A673 (cell line): ENCODE results near the gene SCUBE2. TPM values are rescaled to one million over a fixed set of nuclear protein-coding genes. Genes with fewer than 3 reads are reported as not detected.

Experiments
- BruUV-seq: library from RNA; stranded (reverse); fragments of 400-500 nt; replicated peaks from 2 replicates; lab custom pipeline; 2021; lab: Mats Ljungman, UMichigan
- CTCF ChIA-PET: fragments of 300-600 bp; sonication (Branson Sonifier 250); formaldehyde crosslinking; loops from one replicate; lab custom pipeline; 2022; ENCODE audit warnings: antibody characterized with exemption; lab: Charles Lee
- POLR2A ChIA-PET: fragments of 300-600 bp; sonication (Branson Sonifier 250); formaldehyde crosslinking; loops from one replicate; lab custom pipeline; 2022; ENCODE audit warnings: antibody characterized with exemption; ENCODE audit not compliant: low non-redundant PET; lab: Charles Lee
- DNase-seq: peaks from one replicate; pipeline ENCODE4 v3.0.0-alpha.2; 2015; ENCODE audit warnings: low spot score
- H3K27ac ChIP-seq: fragments of 200-600 bp; sonication (generic); 2 replicates; pipeline ENCODE4 v1.5.1; 2016; ENCODE audit warnings: mixed run types, low read depth, mild to moderate bottlenecking, mixed read lengths, antibody characterized with exemption, low read length; ENCODE audit not compliant: poor library complexity, severe bottlenecking
- H3K27me3 ChIP-seq: fragments of 200-600 bp; sonication (generic); replicated peaks from 2 replicates; pipeline ENCODE4 v1.6.1; 2017; ENCODE audit warnings: mixed run types, low read depth, mild to moderate bottlenecking, mixed read lengths, antibody characterized with exemption, low read length; ENCODE audit not compliant: insufficient read depth, poor library complexity
- H3K36me3 ChIP-seq: fragments of 200-600 bp; sonication (generic); 2 replicates; pipeline ENCODE4 v1.6.1; 2016; ENCODE audit warnings: mixed run types, mild to moderate bottlenecking, mixed read lengths, antibody characterized with exemption, low read length; ENCODE audit not compliant: insufficient read depth, poor library complexity, severe bottlenecking
- H3K4me1 ChIP-seq: fragments of 200-600 bp; sonication (generic); 2 replicates; pipeline ENCODE4 v1.6.1; 2017; ENCODE audit warnings: mixed run types, mild to moderate bottlenecking, mixed read lengths, antibody characterized with exemption, low read length; ENCODE audit not compliant: insufficient read depth, poor library complexity, severe bottlenecking
- H3K4me3 ChIP-seq: fragments of 200-600 bp; sonication (generic); 2 replicates; pipeline ENCODE4 v1.5.1; 2016; ENCODE audit warnings: low read depth, mixed run types, mild to moderate bottlenecking, mixed read lengths, low read length; ENCODE audit not compliant: poor library complexity, severe bottlenecking
- H3K9me3 ChIP-seq: fragments of 200-600 bp; sonication (generic); 2 replicates; pipeline ENCODE4 v1.6.1; 2016; ENCODE audit warnings: mixed run types, low read depth, mild to moderate bottlenecking, mixed read lengths, antibody characterized with exemption, low read length; ENCODE audit not compliant: poor library complexity, severe bottlenecking
- EZH2 ChIP-seq: fragments of 200-600 bp; sonication (generic); IDR thresholded peaks from 2 replicates; pipeline ENCODE4 v1.6.1; 2017; ENCODE audit warnings: borderline replicate concordance, low read depth, mild to moderate bottlenecking, mixed read lengths, antibody characterized with exemption, low read length; ENCODE audit not compliant: poor library complexity, severe bottlenecking
- intact Hi-C: fragments of 100-400 bp; cut with micrococcal nuclease; formaldehyde crosslinking; loops from one replicate; pipeline ENCODE4 v1.10.0; 2022; ENCODE audit not compliant: unreplicated experiment
- total RNA-seq: library from RNA; stranded (reverse); gene quantifications from 2 replicates; pipeline ENCODE4 v1.2.3, GENCODE V29; 2021
- TF ChIP-seq, protein P1 (sequence below): fragments of 300-800, 200-600 bp; sonication (generic); conservative IDR thresholded peaks from 2 replicates; pipeline ENCODE4 v1.5.1; 2017; ENCODE audit warnings: low read depth, mild to moderate bottlenecking, antibody characterized with exemption, low read length, moderate library complexity, mixed read lengths

The SCUBE2 gene
- total RNA-seq, 1 experiment from 2014 or later, result 1.4 TPM

GRCh38 chr11:9057888-9058287, 33.5 kb downstream of the SCUBE2 start:
- intact Hi-C loops, result no loop called here
- peaks cover 3% of the 10 kb centered on the region for H3K27me3 ChIP-seq
- H3K9me3 ChIP-seq, result no peaks in the 10 kb centered on the region
- DNase-seq, result no peak
- no peaks in the 10 kb centered on the region for H3K4me1 ChIP-seq
- no peak overlapping the region for H3K4me3 ChIP-seq
- ChIA-PET POLR2A (no interaction called here), CTCF (no interaction called here)
- no TSS peak for BruUV-seq
- no peak overlapping the region for H3K27ac ChIP-seq
- TF ChIP-seq EZH2, result no peak
- TF ChIP-seq, protein P1, sequence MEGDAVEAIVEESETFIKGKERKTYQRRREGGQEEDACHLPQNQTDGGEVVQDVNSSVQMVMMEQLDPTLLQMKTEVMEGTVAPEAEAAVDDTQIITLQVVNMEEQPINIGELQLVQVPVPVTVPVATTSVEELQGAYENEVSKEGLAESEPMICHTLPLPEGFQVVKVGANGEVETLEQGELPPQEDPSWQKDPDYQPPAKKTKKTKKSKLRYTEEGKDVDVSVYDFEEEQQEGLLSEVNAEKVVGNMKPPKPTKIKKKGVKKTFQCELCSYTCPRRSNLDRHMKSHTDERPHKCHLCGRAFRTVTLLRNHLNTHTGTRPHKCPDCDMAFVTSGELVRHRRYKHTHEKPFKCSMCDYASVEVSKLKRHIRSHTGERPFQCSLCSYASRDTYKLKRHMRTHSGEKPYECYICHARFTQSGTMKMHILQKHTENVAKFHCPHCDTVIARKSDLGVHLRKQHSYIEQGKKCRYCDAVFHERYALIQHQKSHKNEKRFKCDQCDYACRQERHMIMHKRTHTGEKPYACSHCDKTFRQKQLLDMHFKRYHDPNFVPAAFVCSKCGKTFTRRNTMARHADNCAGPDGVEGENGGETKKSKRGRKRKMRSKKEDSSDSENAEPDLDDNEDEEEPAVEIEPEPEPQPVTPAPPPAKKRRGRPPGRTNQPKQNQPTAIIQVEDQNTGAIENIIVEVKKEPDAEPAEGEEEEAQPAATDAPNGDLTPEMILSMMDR, result no peak
- no peaks in the 10 kb centered on the region for H3K36me3 ChIP-seq

DNA sequence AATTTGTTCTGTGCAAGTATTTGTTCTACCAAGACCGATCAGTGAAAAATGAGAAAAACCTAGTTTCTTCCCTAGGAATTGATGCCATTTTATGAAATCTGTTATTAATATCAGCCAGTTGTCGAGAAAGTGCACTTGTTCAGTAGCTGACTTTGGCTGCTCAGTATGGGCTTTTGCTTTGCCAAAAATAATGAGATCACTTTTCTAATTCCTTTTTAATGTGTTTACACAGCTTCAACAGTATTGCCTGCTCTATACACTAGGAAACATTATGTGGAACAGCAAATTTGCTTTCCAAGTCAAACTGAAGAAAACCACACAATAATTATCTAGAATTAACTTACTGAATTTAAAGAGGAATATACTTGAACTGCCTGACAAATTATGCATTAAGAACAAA, 34.4 kb downstream of the SCUBE2 start:
- no peak for TF ChIP-seq EZH2
- TF ChIP-seq, protein P1, result no peak
- no peaks in the 10 kb centered on the region for H3K9me3 ChIP-seq
- POLR2A ChIA-PET, result no interaction called here
- DNase-seq, result no peak
- CTCF ChIA-PET, result no interaction called here
- no TSS peak for BruUV-seq
- H3K36me3 ChIP-seq, result no peaks in the 10 kb centered on the region
- no peak overlapping the region for H3K4me3 ChIP-seq
- no peaks in the 10 kb centered on the region for H3K27me3 ChIP-seq
- intact Hi-C loops, result no loop called here
- H3K4me1 ChIP-seq, result no peaks in the 10 kb centered on the region
- no peak overlapping the region for H3K27ac ChIP-seq

GRCh38 chr11:9056467-9056866, 34.9 kb downstream of the SCUBE2 start:
- H3K9me3 ChIP-seq, result no peaks in the 10 kb centered on the region
- no peak for DNase-seq
- CTCF ChIA-PET, result no interaction called here
- no peak overlapping the region for H3K4me3 ChIP-seq
- BruUV-seq, result no TSS peak
- H3K4me1 ChIP-seq, result no peaks in the 10 kb centered on the region
- intact Hi-C loops, result no loop called here
- H3K27me3 ChIP-seq, result no peaks in the 10 kb centered on the region
- no peak overlapping the region for H3K27ac ChIP-seq
- H3K36me3 ChIP-seq, result no peaks in the 10 kb centered on the region
- no peak for TF ChIP-seq EZH2
- TF ChIP-seq, protein P1, result no peak
- POLR2A ChIA-PET, result no interaction called here
